Kidney epithelial cell (primary cell): ENCODE results near the gene PPP2R2C. TPM values are rescaled to one million over a fixed set of nuclear protein-coding genes. Genes with fewer than 3 reads are reported as not detected.

Source experiments
- DNase-seq: peaks from one replicate; pipeline ENCODE4 v3.0.0-alpha.2; 2010; ENCODE audit warnings: low read depth
- H3K27me3 ChIP-seq: 2 replicates; pipeline ENCODE4 v1.6.0; 2011; ENCODE audit warnings: low read length; ENCODE audit not compliant: control insufficient read depth, insufficient read depth
- H3K36me3 ChIP-seq: 2 replicates; pipeline ENCODE4 v1.5.1; 2011; ENCODE audit warnings: low read length; ENCODE audit not compliant: control insufficient read depth, insufficient read depth
- H3K4me3 ChIP-seq: 2 replicates; pipeline ENCODE4 v1.5.1; 2011; ENCODE audit warnings: low read depth, mild to moderate bottlenecking, control low read depth, low read length
- CTCF ChIP-seq: IDR thresholded peaks from 2 replicates; pipeline ENCODE4 v1.5.1; 2011; ENCODE audit warnings: mild to moderate bottlenecking, moderate library complexity, low read length, control low read depth, inconsistent platforms; ENCODE audit not compliant: insufficient read depth, poor library complexity, severe bottlenecking
- total RNA-seq: library from RNA; depleted of rRNA; stranded (reverse); fragments of >200 nt; gene quantifications from 2 replicates; pipeline ENCODE4 v1.2.3, GENCODE V29; 2015

PPP2R2C gene
- total RNA-seq, 1 donor from 2014 or later: not detected

- DNase-seq: no peak
- Histone ChIP-seq H3K4me3 (no peak overlapping the region), H3K36me3 (no peaks in the 10 kb centered on the region), H3K27me3 (no peaks in the 10 kb centered on the region)
- TF ChIP-seq CTCF: no peak
Observed at GRCh38 chr4:6423575-6423974, 48.8 kb downstream of the PPP2R2C start.

GRCh38 chr4:6422866-6423265, 49.5 kb downstream of the PPP2R2C start:
- Histone ChIP-seq H3K36me3 (no peaks in the 10 kb centered on the region), H3K27me3 (no peaks in the 10 kb centered on the region), H3K4me3 (no peak overlapping the region)
- no peak for DNase-seq
- TF ChIP-seq CTCF: no peak

DNA sequence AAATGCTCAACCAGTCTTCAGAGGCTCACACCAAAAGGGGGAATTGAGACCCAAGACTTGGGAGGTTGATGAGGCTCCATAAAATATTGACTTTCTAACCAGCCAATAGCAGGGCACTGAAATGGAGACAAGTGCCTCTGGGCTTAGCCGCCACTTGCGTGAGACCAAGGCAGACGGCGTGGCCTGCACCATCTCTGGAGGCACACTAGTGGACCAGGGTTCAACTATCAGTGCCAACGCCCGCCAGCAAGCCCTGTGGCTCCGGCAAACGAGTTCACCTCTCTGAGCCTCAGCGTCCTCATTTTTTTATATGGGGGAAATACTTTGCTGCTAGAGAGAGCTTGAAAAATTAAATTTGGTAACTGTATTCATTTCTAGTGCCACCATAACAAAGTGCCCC, 50.3 kb downstream of the PPP2R2C start:
- Histone ChIP-seq H3K27me3 (no peaks in the 10 kb centered on the region), H3K4me3 (no peak overlapping the region), H3K36me3 (no peaks in the 10 kb centered on the region)
- no peak for DNase-seq
- no peak for TF ChIP-seq CTCF

DNA sequence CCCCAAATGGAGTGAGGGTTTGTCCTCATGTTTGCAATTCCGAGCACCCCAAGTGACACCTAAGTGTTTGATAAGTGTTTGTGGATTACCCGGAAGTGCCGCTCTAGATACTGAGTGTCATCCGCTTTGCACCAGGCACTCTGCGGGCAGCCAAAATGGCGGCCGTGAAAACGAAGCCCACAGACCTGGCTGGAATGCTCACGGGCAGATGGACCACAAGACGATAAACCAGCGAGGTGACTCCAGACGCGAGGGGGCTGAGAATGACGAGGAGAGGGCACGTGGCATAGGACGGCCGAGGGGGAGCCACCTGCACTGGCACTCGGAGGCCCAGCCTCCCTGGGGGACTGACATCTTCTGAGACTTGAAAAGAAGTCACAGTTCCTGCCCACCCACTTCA, 51.0 kb downstream of the PPP2R2C start:
- Histone ChIP-seq H3K36me3 (no peaks in the 10 kb centered on the region), H3K27me3 (peaks cover 2% of the 10 kb centered on the region), H3K4me3 (no peak overlapping the region)
- TF ChIP-seq CTCF: no peak
- no peak for DNase-seq

DNA sequence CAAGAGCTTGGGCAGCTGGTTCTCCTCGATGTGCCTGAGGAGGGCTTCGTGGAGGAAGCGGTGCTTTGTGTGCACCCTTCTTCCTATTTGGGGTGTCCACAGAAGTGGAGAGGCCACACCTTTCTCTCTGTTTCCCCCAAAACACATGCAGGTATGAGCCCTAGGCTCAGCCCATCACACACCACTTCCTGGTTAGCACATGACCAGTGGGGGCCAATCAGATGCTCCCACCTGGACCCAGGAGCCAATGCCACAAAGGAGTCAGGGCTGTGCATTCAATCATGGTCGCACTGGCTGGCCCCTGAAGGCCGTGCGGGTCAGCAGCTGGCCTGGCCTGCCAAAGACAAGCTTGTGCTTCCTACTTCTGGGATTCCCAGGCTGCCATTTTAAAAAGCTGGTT, 51.4 kb downstream of the PPP2R2C start:
- Histone ChIP-seq H3K4me3 (no peak overlapping the region), H3K36me3 (no peaks in the 10 kb centered on the region), H3K27me3 (peaks cover 3% of the 10 kb centered on the region)
- no peak for DNase-seq
- no peak for TF ChIP-seq CTCF

- H3K4me3 ChIP-seq: no peak overlapping the region
- TF ChIP-seq CTCF: no peak
- DNase-seq: no peak
- H3K36me3 ChIP-seq: no peaks in the 10 kb centered on the region
- peaks cover 3% of the 10 kb centered on the region for H3K27me3 ChIP-seq
Observed at GRCh38 chr4:6420036-6420435, 52.4 kb downstream of the PPP2R2C start.
